GM12865 (cell line): ENCODE results near the gene SIRPG.

Source experiments
- DNase-seq: peaks from one replicate; pipeline ENCODE4 v3.0.0; 2010; ENCODE audit warnings: low read depth
- H3K4me3 ChIP-seq: 2 replicates; pipeline ENCODE4 v1.5.1; 2011; ENCODE audit warnings: mild to moderate bottlenecking, low read depth, low read length, control low read depth
- CTCF ChIP-seq: IDR thresholded peaks from 2 replicates; pipeline ENCODE4 v1.5.1; 2011; ENCODE audit warnings: low read length, control low read depth, low read depth, inconsistent platforms; ENCODE audit not compliant: insufficient read depth; ENCODE audit errors: missing control alignments

SIRPG gene

DNA sequence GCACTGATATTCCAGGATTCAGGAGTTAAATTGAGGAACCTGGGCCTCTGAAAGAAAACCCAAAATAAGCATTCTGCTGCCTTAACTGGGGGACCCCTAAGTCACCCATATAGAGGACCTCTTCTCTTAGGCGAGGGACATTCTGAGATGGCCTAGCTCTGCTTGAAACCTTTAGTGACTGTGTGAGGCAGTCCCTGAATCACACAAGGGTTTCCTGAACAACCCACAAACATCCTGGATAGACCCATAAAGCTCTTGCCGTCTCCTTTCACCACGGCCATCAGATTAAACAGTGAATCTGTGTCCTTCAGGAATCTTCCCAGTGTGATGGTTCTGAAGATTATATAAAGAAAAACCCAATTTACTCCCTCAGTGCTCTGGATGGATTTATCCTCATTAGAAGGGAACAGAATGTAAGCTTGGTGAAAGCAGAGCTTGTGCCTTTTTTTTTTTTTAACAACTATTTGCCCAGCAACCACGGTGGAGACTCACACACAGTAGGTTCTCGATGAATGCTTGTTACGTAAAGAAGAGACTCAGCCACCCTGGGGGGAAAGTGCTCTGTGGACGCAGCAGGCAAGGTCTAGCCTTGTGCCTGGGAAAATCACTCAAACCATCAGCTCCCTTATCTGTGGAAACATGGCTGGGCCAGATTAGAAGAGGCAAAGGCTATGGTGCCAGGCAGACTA lies 39.1 kb upstream of the SIRPG start:
- H3K4me3 ChIP-seq, result no peak overlapping the region
- TF ChIP-seq CTCF, result no peak
- no peak for DNase-seq

DNA sequence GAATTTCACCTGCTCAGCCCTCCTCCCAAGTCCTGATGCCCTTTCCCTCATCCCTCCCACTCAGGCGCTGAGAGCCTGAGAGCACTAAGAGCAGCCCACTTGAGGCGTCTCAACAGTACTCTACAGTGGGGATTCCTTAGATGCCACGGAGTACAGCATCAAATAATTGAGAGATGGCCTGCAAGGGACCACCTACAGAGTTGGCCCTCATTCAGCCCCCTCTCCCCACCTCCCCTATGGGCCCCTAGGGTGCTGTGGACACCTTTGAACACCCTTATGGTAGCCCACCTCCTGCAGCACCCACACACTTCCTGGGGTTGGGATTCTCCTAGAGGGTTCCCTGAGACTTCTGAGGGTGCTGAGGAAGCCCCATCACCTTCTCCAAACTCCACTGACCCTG lies 37.1 kb upstream of the SIRPG start:
- no peak for DNase-seq
- no peak for TF ChIP-seq CTCF
- no peak overlapping the region for H3K4me3 ChIP-seq

DNA sequence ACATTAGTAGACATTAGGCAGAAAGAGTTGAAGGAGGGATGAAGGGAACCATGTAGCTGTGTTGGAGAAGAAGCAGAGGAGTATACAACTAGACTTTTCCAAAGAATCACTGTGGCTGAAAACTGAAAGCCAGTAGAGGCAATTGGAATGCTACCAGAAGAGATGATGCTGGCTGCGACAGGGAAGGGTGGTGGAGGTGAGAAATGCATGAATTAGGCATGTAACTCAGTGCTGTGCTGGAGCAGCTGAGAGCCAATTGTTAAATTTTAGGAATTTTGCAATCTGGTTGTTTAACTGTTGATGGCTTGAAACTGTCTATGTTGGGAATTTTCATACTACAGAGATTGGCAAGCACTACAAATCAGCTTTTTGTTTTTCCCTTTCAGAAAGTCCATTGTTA lies 35.8 kb upstream of the SIRPG start:
- TF ChIP-seq CTCF, result no peak
- no peak for DNase-seq
- no peak overlapping the region for H3K4me3 ChIP-seq

- no peak for TF ChIP-seq CTCF
- H3K4me3 ChIP-seq, result no peak overlapping the region
- DNase-seq, result no peak
These were observed 32.1 kb upstream of the SIRPG start for GRCh38 chr20:1689721-1690120.

GRCh38 chr20:1688886-1689538 lies 31.4 kb upstream of the SIRPG start:
- DNase-seq, result no peak
- no peak for TF ChIP-seq CTCF
- H3K4me3 ChIP-seq, result no peak overlapping the region

DNA sequence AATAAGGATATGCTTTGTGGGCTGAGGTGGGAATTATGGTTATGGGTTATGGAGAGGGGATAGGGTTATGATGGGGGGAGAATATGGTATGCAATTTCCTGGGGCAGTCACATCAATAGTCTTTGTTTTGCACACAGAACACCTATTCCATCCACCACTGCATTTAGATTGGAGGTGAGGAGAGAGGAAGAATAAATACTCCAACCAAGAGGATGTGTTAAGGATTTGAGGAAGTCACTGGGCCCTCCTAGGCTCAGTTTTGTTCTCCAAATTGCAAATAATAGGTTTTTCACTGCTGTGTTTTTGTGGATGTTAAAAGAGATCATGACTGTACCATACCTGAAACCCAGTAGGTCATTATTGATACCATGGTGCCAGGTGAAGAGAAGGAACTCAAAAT lies 29.5 kb upstream of the SIRPG start:
- H3K4me3 ChIP-seq, result no peak overlapping the region
- no peak for TF ChIP-seq CTCF
- no peak for DNase-seq

- H3K4me3 ChIP-seq, result no peak overlapping the region
- TF ChIP-seq CTCF, result no peak
- no peak for DNase-seq
These were observed 28.7 kb upstream of the SIRPG start for GRCh38 chr20:1686151-1686748.
